Right hindlimb (tissue), 1 donor: ENCODE results near the gene CKAP4.
A peak's percentile ranks its signal among the peaks of the same experiment; 100 is the strongest.

ENCODE experiments used
- DNase-seq: peaks from one replicate; pipeline ENCODE4 v3.0.0-alpha.2; 2018

The CKAP4 gene

DNA sequence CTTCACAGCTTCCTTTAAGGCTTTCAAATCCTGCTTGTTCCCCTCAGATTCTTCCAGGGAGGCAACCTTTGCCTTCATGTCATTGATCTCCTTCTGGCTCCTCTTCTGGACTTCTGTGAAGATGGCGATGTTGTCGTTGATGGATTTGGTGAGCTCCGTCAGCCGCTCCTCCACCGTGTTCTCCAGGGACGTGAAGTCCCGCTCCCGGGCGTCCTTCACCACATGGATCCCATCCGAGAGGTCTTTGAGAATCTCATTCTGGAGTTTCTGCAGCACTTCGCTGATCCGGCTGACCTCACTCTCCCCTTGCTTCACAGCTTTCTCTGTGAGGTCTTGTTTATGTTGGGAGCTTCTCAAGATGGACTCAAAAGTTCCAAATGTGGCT lies 7.9 kb downstream of the CKAP4 start:
- DNase-seq, result no peak

DNA sequence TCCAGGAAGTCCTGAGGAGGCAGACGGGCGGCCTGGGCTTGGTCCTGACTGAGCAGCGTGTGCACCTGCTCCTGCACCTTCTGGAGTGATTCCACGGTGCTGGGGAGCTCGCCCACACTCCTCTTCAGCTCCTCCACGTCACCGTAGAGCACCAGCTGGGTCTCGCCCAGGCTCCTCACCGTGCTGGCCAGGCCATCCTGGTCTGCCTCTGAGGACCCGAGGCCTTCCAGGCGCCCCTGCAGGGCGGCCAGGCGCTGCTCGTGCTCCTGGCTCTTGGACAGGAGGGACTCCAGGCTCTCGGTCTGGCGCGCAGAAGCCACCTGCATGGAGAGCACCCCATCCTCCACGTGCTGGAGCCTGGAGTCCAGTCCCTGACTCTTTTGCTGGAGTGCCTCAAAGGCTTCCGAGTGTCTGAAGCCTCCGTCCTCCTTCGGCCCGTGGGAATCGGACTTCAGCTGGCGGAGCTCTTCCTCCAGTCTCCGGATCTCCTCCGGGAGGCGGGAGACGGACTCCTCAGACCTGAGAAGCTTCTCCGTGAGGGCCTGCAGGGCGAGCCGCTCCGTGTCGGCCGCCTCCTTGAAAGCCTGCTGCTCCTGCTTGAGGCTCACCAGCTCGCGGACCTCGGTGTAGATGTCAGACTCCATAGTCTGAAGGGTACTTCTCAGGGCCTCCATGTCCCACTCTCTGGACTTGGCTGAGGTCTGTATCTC lies 8.4 kb downstream of the CKAP4 start:
- no peak for DNase-seq

GRCh38 chr12:106238146-106238545 lies 9.7 kb downstream of the CKAP4 start:
- no peak for DNase-seq

- no peak for DNase-seq
Observed at GRCh38 chr12:106235770-106236169, 12.1 kb downstream of the CKAP4 start.

DNA sequence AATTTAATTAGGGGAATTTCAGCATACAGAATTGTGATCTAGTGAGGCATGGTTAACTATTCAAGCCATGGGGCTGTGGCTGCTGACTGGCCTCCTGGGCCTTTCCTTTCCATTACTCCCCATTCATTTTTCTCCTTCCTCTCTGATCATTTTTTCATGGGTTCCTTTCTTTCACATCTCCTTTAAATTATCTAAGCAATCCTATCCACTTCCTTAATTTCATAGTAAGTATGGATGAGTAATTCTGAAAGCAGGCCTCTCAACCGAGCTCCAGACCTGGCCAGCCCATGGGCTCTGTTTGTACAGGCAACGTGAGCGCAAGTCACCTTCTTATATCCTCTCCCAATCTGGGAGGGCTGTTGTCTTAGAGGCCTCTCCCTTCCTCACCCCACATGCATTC lies 13.4 kb downstream of the CKAP4 start:
- DNase-seq, result no peak

- no peak for DNase-seq
Observed at GRCh38 chr12:106233011-106233410, 14.8 kb downstream of the CKAP4 start.

GRCh38 chr12:106229036-106229591 lies 18.7 kb downstream of the CKAP4 start:
- no peak for DNase-seq

- no peak for DNase-seq
Observed at GRCh38 chr12:106228320-106228710, 19.5 kb downstream of the CKAP4 start.

GRCh38 chr12:106227641-106228319 lies 20.0 kb downstream of the CKAP4 start:
- DNase-seq, result no peak

- DNase-seq, result peak; percentile 45
Observed at GRCh38 chr12:106226884-106227640, 20.8 kb downstream of the CKAP4 start.

GRCh38 chr12:106224355-106224706 lies 23.5 kb downstream of the CKAP4 start:
- no peak for DNase-seq

- DNase-seq, result peak; percentile 83
Observed at GRCh38 chr12:106223485-106224354, 24.1 kb downstream of the CKAP4 start.

DNA sequence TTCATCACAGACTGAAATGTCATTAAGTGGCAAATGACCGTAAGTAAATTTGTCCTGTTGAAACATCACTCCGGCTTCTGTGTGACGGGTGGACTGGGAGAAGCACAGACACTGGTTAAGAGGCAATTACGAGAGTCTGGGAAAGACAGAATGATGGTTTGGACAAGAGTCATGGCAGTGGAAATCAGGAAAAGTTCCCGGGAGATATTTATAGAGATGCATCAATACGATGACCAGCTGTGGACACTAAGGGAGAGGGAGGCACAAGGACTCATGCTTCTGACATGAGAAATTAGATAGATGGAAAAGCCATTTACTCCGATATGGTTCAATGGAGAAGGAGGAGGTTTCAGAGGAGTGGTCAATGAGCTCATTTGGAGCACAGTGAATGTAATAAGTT lies 27.3 kb downstream of the CKAP4 start:
- no peak for DNase-seq

GRCh38 chr12:106219043-106219442 lies 28.8 kb downstream of the CKAP4 start:
- no peak for DNase-seq

DNA sequence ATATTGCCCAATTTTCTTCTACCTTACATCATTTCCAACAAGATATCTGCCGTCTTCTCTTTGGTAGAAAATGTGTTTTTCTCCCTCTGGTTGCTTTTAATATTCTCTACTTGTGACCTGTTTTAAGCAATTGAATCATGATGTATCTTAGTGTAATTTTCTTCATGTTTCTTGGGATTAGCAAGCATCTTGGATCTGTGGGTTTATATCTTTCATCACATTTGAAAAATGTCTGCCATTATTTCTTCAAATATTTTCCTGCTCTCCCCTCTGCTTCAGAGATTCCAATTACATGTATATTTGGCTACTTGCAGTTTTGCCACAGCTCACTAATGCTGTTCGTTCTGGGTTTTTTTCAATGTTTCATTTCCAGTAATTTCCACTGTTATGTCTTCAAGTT lies 30.1 kb downstream of the CKAP4 start:
- DNase-seq, result no peak

DNA sequence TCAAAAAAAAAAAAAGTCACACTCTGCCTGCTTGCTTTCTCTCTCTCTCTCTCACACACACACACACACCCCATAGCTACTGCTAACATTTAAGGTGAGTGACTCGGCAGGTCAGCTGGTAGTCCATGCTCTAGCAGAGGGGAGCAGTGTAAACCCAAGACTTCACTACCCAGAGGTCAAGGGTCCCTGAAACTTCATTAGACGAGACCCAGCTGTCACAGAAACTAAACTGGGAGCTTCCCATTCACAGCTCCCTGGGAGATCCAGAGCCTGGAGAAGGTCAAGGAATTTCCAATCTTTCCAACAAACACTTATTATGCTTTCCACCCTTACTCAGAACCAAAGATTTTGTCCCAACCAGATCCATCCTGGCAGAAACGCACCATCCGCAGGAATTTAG lies 33.2 kb downstream of the CKAP4 start:
- DNase-seq, result no peak

DNA sequence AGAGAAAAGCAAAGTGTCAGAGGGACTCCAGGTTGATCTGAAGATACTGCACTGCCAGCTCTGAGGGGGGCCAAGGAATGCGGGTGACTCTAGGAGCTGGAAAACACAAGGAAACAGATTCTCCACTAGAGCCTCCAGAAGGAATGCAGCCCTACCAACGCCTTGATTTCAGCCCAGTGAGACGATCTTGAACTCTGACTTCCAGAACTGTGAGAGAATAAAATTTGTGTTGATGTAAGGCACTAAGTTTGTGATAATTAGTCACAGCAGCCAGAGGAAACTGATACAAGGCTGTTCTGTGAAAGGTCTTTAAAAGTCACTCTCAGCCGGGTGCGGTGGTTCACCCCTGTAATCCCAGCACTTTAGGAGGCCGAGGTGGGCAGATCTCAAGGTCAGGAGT lies 34.2 kb downstream of the CKAP4 start:
- no peak for DNase-seq

- DNase-seq, result no peak
Observed at GRCh38 chr12:106211973-106212372, 35.8 kb downstream of the CKAP4 start.

- DNase-seq, result no peak
Observed at GRCh38 chr12:106205208-106206069, 42.4 kb downstream of the CKAP4 start.

GRCh38 chr12:106204312-106204711 lies 43.5 kb downstream of the CKAP4 start:
- no peak for DNase-seq

GRCh38 chr12:106197906-106198623 lies 49.8 kb downstream of the CKAP4 start:
- no peak for DNase-seq
